ENCODE measurements around the gene SELENOW.

SELENOW gene

DNA sequence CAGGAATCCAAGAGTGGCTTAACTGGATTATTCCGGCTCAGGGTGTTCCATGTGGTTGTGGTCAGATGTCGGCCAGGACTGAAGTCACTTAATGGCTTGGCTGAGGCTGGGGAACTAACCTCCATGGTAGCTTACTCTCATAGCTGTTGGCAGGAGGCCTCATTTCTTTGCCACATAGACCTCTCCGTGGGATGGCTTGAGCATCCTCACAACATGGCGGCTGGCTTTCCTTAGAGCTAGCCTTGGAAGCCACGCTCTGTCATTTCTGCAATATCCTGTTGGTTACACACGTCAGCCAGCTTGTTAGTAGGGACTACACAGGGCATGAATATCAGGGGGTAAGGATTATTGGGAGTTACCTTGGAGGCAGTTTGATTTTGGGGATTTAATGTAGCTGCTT, 48.3 kb downstream of the SELENOW start:
- no peak for DNase-seq

DNA sequence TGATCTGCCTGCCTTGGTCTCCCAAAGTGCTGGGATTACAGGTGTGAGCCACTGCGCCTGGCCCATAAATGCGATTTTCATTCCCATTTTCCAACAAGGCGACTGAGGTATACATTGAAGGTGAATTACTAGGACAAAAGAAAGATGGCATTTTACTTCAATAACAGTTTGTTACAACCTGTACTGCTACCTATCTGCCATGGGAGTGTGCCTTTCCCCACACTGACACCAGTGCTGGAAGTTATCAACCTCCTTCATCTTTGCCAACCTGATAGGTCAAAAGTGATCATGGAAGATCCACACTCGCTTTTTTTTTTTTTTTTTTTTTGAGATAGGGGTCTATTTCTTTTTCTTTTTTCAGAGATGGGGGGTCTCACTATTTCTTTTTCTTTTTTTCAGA, 54.2 kb downstream of the SELENOW start:
- DNase-seq = no peak

Data from activated gamma-delta T cell (primary cell).